Astrocyte of the spinal cord (primary cell): ENCODE data around the gene CASR.

Source experiments
- DNase-seq: peaks from one replicate; pipeline ENCODE4 v3.0.0; 2011; ENCODE audit warnings: low read depth, low spot score
- H3K4me3 ChIP-seq: 2 replicates; pipeline ENCODE4 v1.5.1; 2011; ENCODE audit warnings: low read depth, mild to moderate bottlenecking, low read length, moderate library complexity
- CTCF ChIP-seq: IDR thresholded peaks from 2 replicates; pipeline ENCODE4 v1.5.1; 2012; ENCODE audit warnings: low read depth, mild to moderate bottlenecking, low read length, inconsistent platforms
- in situ Hi-C: cut with HindIII; loops from 2 replicates; pipeline ENCODE4 v1.10.0; 2017; ENCODE audit warnings: low sequenced_read_pairs

CASR gene

GRCh38 chr3:122263974-122264588, 80.6 kb downstream of the CASR start:
- in situ Hi-C loops, result no loop called here
- no peak for TF ChIP-seq CTCF
- H3K4me3 ChIP-seq, result no peak overlapping the region
- DNase-seq, result no peak

DNA sequence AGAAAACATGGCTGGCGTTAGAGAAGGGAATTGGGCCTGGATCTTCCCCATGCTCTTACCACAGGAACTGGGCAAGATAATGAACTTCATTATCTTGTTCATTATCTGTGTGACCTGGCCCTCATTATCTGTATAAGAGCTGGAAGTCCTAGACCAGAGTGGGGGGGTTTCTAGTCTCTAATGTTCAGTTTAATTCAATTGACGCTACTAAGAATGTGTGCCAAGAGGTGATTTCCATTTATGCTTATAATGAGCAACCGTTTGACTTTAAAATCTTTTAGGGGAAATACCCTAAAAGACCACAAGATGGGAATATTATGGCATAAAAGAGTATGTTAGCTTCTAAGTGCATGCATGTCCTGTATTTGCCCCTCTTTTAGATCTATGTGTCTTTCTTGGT, 82.5 kb downstream of the CASR start:
- in situ Hi-C loops, result no loop called here
- no peak for DNase-seq
- TF ChIP-seq CTCF, result no peak
- H3K4me3 ChIP-seq, result no peak overlapping the region

DNA sequence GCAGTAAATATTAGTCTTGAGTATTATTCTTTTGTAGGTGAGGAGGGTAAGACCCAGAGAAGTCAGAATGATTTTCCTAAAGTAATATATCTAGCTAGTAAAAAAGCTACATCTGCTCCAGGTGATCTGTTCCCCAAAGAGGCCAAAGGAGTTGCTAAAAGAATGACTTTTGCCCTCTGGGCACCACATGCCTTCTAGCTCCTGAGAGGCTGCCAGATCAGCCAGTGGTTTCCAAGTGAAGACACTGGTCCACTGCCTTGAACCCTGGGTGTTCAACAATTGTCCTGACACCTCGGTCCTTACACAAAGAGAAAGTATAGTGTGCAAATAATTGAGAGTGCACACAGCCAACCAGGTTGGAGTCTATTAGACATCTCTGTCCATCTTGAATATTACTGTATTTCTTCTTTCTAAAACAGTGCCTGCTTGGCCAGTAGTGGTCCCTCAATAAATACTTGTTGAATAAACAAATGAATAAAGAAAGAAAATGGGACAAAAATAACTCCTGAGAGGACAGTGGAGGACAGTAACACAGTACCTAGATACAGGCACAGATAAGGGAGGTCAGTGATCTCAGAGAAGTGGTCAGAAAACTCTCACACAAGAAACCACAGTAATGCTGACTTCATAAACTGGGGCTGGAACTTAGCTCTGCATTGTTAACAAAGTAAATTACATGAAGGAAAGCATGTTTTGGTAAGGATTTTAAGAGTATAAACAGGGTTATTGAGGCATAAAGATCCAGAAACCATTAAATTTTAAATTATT, 85.0 kb downstream of the CASR start:
- in situ Hi-C loops, result no loop called here
- no peak overlapping the region for H3K4me3 ChIP-seq
- DNase-seq, result no peak
- no peak for TF ChIP-seq CTCF

DNA sequence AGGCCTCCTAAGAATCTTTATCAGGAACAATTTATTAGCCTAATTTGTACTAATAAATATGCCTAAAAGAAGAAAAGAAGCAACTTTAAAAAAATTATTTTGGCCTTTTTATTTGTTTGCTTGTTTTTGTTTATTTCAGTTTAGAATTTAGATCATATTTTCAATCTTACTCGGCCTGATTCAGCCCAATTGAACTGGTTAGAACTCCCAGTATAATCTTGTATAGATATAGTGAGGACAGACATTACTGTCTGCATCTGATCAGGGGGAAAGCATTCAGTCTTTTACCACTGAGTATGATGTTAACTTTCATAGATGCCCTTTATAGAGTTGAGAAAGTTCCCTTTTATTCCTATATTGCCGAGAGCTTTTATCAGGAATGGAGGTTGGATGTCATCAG, 85.6 kb downstream of the CASR start:
- TF ChIP-seq CTCF, result no peak
- no peak for DNase-seq
- H3K4me3 ChIP-seq, result no peak overlapping the region
- in situ Hi-C loops, result no loop called here

DNA sequence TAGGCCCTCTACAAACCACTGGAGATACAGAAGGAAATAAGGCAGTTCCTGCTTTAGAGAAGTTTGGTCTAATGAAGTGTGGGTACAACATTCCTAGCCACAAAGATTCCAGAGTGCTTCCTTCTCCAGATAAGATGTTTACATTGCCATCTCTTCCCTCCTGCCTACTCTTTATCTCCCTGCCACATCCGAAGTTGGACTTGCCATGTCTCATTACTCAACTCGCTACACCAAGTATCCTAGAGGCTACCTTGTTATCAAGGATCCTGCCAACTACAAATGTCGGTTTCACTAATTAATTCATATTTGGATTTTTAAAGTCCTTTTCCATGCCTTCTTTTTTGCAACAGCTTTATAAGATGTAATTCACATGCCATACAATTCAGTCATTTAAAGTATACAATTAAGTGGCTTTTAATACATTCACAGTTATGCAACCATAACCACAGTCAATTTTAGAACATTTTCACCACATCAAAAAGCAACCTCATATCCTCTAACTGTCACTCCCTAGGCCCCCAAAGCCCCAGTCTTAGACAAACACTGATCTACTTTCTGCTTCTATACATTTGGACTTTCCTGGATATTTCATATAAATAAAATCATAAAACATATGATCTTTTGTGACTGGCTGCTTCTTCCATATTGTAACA, 87.9 kb downstream of the CASR start:
- no peak for DNase-seq
- in situ Hi-C loops, result no loop called here
- no peak for TF ChIP-seq CTCF
- no peak overlapping the region for H3K4me3 ChIP-seq

DNA sequence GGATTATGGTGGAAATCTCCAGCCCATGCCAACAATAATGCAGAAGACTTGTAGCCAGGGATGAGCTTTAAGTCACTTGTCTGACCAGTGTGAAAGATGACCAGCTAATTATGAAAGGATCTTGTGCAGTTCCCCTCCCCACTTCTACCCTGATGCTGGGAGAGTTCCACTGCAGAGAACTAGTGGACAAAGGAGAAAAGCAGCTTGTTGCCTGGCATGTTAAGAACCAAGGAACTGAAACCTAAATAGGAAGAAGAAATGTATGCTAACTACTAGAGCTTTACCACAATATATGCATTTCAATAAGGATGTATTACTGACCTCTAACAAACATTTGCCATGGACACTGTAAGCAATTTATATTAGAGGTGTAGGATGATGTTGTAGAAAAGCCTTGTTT, 89.4 kb downstream of the CASR start:
- H3K4me3 ChIP-seq, result no peak overlapping the region
- in situ Hi-C loops, result no loop called here
- no peak for DNase-seq
- TF ChIP-seq CTCF, result no peak
